ENCODE data around the gene RNGTT.
"Not testable (repeated sequence)": the region's sequence is repeated elsewhere in the genome, so short reads cannot be mapped to it uniquely, and the experiment has no call there.

The RNGTT gene

DNA sequence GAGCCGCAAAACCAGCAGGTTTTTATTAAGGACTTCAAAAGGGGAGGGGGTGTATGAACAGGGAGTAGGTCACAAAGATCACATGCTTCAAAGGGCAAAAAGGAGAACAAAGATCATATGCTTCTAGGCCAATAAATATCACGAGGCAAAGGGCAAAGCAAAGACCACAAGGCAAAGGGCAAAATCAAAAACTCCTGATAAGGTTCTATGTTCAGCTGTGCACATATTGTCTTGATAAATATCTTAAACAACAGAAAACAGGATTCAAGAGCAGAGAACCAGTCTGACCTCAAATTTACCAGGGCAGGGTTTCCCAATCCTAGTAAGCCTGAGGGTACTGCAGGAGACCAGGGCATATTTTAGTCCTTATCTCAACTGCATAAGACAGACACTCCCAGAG lies 5.8 kb upstream of the RNGTT start:
- not testable (repeated sequence) for DNase-seq

DNA sequence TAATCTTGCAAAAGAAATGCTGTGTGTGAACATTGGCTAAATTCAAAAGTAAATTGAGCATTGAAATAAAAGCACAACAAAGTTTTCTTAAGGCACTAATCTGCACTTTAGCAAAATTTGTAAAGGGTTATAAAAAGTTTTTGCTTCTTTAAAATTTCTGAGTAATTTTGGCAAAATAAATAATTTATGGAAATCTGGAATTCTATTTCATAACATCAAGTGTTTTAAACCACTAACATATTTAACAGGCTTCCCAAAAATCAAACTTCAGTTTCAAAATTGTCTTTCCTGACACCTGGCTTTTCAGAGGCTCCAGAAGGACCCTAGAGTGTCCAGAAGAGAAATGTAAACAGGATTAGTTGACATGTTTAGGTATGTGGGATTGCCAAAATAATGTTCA lies 4.5 kb upstream of the RNGTT start:
- no peak for DNase-seq

GRCh38 chr6:88965691-88966090 lies 2.3 kb upstream of the RNGTT start:
- no peak for DNase-seq

GRCh38 chr6:88964509-88964908 lies 1.1 kb upstream of the RNGTT start:
- DNase-seq: no peak

GRCh38 chr6:88958842-88959241 lies 4.6 kb downstream of the RNGTT start:
- DNase-seq: no peak

GRCh38 chr6:88953550-88954386 lies 9.7 kb downstream of the RNGTT start:
- no peak for DNase-seq

- DNase-seq: peak; percentile 8
Observed at GRCh38 chr6:88952065-88952704, 11.2 kb downstream of the RNGTT start.

DNA sequence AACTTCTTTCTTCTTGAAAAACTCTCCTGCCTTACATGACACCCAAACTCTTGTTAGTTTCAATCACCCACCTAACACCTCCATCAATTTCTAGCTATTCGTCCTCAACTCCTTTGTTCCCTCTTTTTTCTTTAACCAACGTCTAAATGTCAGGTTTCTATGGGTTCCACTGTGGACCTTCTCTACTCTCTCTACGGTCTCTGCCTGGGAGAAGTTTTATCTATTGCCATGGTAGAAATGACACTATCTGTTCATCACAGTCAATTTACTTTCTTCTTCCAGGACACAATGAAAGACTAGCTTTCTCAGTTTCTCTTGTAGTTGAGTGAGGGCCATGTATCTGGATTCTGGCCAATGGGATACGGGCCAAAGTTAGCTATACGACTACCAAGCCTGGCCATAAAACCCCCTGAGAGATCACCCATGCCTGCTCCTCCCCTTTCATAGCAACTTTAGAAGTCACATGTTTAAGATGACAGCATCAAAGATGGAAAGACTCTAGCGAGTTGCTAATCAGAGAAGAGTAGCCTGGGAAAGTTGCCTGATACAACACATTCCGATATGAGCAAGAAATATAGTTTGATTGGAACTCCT lies 17.9 kb downstream of the RNGTT start:
- DNase-seq: no peak

GRCh38 chr6:88933521-88933920 lies 29.9 kb downstream of the RNGTT start:
- DNase-seq: no peak

- DNase-seq: not testable (repeated sequence)
Observed at GRCh38 chr6:88932019-88932418, 31.4 kb downstream of the RNGTT start.

DNA sequence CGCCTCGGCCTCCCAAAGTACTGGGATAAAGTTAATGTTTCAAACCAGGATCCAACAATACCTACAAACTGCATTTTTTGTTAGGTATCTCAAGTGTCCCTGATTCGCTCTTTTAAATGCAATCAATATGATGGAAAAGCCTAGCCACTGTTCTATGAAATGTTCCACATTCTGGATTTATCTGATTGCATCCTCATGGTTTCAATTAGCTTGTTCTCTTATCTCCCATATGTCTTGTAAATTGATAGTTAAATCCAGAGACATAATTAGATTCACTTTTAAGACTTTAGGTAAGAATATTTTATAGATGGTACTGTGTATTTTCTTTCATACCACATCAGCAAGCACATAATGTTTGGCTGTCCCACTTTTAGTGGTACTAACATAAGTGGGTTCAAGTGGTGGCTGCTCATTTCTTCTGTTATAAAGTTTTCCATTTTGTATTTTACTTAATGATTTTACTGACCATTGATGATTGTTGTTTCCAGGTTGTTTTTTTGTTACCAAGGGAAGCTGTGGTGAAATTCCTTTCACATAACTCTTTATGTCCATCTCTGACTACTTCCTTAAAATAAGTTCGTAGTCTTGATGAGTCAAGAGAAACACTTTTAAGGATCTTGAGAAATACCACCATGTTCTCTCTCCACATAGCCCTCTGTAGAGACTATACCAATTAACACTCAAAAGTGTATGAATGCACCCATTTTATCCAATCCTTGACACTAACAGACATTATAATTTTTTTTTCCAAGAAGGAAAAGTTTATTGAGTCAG lies 40.5 kb downstream of the RNGTT start:
- DNase-seq: no peak

- DNase-seq: no peak
Observed at GRCh38 chr6:88921734-88922133, 41.7 kb downstream of the RNGTT start.

- no peak for DNase-seq
Observed at GRCh38 chr6:88920774-88921733, 42.4 kb downstream of the RNGTT start.

- no peak for DNase-seq
Observed at GRCh38 chr6:88920088-88920487, 43.3 kb downstream of the RNGTT start.

DNA sequence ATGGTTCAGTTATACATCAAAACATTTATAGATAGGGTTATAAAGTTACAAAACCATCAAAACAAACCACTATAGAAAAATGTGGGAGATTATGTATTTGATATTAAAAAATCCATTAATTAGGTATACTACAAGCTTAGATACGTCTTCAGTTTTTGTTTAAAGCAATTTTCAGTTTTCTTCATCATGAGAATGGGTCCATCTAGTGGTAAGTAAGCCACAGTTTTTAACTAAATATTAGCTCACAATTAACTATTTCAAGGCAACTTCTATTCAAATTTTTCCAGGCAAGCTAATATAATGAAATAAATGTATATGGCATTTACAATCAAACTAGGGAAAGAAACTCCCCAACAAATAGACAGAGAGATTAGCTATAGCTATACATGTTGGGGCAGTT lies 44.4 kb downstream of the RNGTT start:
- DNase-seq: no peak

DNA sequence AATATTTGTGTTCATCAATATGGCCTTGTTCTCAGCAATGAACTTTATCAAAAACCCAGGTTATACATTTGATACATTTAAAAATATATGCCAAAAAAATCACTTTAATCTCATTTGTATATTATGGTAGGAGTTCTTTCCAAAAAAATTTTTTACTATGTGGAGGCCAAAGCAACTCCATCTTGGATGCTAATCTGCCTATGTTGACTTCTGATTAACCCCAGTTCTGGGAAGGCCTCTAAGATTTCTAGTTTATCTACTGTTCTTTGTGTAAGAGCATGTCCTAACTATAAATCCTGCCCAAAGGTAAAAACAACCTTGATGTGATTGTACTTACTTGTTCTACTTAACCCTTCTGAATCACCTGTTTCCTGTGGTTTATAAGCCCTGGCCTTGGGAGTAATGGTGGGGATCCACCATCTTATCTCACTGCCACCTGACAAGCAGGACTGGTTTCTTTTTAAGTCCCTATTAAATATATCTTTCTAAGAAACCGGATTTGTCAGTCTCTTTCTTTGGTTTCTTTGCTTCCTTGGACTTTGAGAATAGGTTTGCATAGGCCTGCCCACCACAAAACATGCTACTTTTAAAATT lies 46.7 kb downstream of the RNGTT start:
- no peak for DNase-seq

- DNase-seq: no peak
Observed at GRCh38 chr6:88914895-88915598, 48.4 kb downstream of the RNGTT start.

DNA sequence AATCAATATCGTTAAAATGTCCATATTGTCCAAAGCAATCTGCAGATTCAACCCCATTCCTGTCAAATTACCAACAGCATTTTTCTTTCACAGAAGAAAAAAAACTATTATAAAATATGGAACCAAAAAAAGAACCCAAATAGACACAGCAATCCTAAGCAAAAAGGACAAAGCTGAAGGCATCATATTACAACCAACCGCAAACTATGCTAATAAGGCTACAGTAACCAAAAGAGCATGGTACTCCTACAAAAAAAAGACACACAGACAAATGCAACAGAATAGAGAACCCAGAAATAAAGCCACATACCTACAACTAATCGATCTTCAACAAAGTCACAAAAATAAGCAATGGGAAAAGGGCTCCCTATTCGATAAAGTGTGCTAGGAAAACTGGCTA lies 49.2 kb downstream of the RNGTT start:
- no peak for DNase-seq

DNA sequence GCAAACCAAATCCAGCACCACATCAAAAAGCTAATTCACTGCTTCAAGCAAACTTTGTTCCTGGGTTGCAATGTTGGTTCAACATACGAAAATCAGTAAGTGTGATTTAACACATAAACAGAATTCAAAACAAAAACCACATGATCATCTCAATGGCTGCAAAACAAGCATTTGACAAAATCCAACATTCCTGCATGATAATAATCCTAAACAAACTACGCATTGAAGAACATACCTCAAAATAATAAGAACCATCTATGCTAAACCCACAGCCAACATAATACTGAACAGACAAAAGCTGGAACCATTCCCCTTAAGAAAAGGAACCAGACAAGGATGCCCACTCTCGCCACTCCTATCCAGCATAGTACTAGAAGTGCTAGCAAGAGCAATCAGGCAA lies 49.9 kb downstream of the RNGTT start:
- DNase-seq: no peak

GRCh38 chr6:88910922-88911778 lies 52.3 kb downstream of the RNGTT start:
- DNase-seq: no peak
